Activated CD8-positive, alpha-beta memory T cell treated with anti-CD3 and anti-CD28 coated beads, Interleukin-2, amount 50 U/mL, for 24 hours (primary cell): Measurements from ENCODE around the gene CALR.
"Not testable (repeated sequence)": the region's sequence is repeated elsewhere in the genome, so short reads cannot be mapped to it uniquely, and the experiment has no call there.

Experiments
- DNase-seq: peaks from one replicate; pipeline ENCODE4 v3.0.0-alpha.2; 2020; ENCODE audit errors: extremely low read depth

The CALR gene

GRCh38 chr19:12937927-12938778 lies at the start of gene CALR:
Gene CALR (plus strand): TSS chr19:12938609. CDS start chr19:12938680, 71 bp downstream.
- peak; percentile 99 for DNase-seq

- not testable (repeated sequence) for DNase-seq
Observed at GRCh38 chr19:12890299-12890786, 48.1 kb upstream of the CALR start.

- peak; percentile 96 for DNase-seq
Observed at GRCh38 chr19:12890787-12891552, 47.4 kb upstream of the CALR start, which contains the start of gene GCDH. Gene GCDH (plus strand): TSS chr19:12891160. CDS start chr19:12891305, 145 bp downstream.

GRCh38 chr19:12891553-12892021 lies 46.8 kb upstream of the CALR start:
- DNase-seq, result no peak

- DNase-seq, result no peak
Observed at GRCh38 chr19:12893582-12893981, 44.8 kb upstream of the CALR start.

- DNase-seq, result no peak
Observed at GRCh38 chr19:12896460-12896859, 41.9 kb upstream of the CALR start.

GRCh38 chr19:12899891-12900518 lies 38.4 kb upstream of the CALR start:
- DNase-seq, result no peak

GRCh38 chr19:12907166-12907565 lies 31.2 kb upstream of the CALR start:
- DNase-seq, result no peak

- no peak for DNase-seq
Observed at GRCh38 chr19:12912571-12912970, 25.8 kb upstream of the CALR start.

- no peak for DNase-seq
Observed at GRCh38 chr19:12913011-12913561, 25.3 kb upstream of the CALR start.

- DNase-seq, result no peak
Observed at GRCh38 chr19:12913851-12914690, 24.3 kb upstream of the CALR start.

- not testable (repeated sequence) for DNase-seq
Observed at GRCh38 chr19:12915860-12916259, 22.5 kb upstream of the CALR start.

GRCh38 chr19:12918253-12918652 lies 20.2 kb upstream of the CALR start:
- no peak for DNase-seq

GRCh38 chr19:12921047-12921446 lies 17.4 kb upstream of the CALR start:
- no peak for DNase-seq

- no peak for DNase-seq
Observed at GRCh38 chr19:12922959-12923358, 15.4 kb upstream of the CALR start.

- no peak for DNase-seq
Observed at GRCh38 chr19:12924621-12925310, 13.6 kb upstream of the CALR start.

- DNase-seq, result no peak
Observed at GRCh38 chr19:12930002-12930645, 8.3 kb upstream of the CALR start.

GRCh38 chr19:12932392-12933286 lies 5.8 kb upstream of the CALR start:
- DNase-seq, result no peak
